GM18907 (cell line): ENCODE data around the gene C1QTNF8.

Experiments
- ATAC-seq: cut with Tn5 transposase; IDR thresholded peaks from one replicate; pipeline ENCODE4 v1.9.1; 2021; ENCODE audit warnings: mild to moderate bottlenecking, moderate library complexity; ENCODE audit not compliant: unreplicated experiment

The C1QTNF8 gene

DNA sequence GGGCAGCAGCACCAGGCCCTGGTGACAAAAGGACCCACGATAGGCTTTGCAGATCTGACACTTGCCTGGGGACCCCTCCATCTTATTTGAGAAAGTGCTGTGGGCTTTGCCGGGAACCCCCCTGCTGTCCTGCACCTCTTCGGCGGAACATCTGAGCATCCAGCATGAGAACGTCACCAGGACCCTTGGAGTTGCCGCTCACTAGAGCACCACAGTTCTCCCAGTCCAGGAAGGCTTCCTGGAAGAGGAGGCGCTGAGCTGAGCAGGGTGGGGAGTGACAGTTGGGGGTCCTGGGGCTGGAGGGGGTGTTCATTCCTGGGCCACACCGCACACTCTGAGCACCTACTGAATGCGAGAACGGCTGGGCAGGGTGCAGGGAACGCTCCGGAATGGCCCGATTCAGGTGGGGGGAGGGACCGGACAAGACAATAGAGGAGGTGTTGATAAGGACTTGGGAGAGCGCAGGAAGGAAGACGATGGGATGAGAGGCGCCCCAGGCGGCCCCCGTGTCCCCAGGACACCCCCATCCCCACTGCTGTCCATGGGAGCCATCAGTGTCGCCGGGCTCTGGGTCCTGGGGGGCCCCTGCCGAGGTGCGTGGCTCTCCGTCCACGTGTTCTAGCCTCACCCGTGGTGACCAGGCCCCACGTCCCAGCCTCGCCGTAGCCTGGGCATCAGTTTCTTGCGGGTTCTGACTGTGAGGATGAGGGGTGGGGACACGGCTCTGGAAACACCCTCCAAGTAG lies 32.1 kb upstream of the C1QTNF8 start:
- ATAC-seq = no peak

DNA sequence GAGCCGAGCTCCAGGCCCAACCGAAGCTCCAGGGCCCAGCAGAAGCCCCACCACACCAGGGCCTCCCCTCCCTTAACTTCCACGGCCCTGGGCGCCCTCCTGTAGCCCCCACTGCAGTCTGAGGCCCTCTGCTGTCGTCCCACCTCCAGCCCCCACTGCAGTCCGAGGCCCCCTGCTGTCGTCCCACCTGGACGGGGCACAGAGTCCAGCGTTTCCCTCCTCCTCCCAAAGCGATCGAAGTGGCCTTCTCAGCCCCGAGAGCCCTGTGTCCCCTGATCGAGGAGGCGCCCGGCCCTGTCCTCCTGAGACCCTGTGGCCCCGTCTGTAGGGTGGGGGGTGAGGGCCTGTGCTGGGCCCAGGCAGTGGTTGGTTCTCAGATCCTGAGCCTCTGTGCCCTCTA lies 31.1 kb upstream of the C1QTNF8 start:
- ATAC-seq = no peak

DNA sequence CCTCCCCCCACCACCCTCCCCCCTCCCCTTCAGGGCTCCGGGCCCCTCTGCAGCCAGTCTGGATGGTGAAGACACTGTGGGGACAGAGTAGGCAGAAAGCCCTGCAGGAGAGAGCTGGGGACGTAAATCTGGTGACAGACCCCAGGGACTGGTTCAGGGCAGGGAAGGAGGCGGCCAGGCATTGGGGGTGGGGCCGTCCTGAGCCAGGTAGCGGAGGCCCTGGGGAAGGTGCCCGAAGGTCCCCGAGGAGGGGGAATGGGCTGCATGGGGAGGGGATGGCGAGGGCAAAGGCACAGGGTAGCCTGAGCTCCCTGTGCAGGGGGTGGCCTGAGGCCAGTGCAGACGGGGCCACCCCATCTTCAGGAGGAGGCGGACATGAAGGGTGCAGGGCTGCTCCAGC lies 30.5 kb upstream of the C1QTNF8 start:
- ATAC-seq = no peak

DNA sequence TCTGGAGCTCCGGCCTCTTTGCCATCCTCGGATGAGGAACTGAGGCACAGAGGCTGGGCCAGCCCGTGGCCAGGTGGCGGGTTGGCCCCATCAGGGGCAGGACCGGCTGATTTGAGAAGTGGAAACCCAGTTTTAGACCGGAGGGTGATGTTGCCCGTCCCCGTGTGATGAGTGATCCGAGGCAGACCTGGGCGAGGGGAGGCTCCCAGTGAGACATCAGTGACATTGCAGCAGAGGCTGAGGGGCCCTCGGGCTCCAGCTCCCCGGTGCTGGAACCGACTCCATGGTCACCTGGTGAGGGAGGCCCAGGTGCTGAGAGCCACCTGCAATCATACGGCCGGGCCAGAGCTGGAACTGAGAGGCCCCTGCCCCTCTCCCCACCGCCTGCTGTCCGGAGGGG lies 30.0 kb upstream of the C1QTNF8 start:
- no peak for ATAC-seq

DNA sequence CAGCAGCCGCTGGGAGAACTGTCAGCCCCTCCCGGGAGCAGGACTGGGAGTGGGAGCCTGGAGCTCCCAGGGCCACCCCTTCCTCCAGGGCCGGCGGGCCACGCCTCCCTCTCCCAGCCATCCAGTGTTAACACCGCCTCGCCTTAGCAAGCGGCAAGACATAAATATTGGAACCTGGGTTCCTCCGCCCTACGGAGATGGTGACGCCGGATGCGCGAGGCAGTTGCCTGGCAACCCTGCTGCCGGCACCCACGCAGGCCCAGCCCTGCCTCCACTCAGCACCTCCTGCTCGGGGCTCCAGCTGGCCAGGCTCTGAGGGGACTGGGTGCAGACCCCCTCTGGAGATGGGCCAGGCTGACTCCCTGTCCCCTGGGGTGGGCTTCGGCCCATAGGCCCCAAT lies 29.4 kb upstream of the C1QTNF8 start:
- ATAC-seq = no peak

DNA sequence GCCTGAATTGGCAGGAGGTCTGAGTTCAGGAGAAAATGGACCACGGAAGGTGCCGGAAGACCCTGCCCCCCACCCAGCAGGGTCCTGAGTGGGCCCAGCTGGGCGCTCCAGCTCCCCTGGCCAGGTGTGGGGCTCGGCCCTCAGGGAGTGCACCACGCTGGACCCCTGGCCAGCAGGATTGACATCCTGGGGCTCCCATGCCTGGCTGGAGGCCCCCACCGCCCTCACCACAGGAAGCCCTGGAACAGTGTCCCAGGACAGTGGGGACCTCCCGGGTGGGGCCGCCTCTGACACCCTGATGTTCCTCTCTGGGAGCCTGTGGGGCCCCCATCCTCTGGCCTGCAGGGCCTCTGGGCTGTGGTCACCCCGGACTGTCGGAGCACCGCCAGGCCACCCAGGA lies 28.8 kb upstream of the C1QTNF8 start:
- no peak for ATAC-seq

DNA sequence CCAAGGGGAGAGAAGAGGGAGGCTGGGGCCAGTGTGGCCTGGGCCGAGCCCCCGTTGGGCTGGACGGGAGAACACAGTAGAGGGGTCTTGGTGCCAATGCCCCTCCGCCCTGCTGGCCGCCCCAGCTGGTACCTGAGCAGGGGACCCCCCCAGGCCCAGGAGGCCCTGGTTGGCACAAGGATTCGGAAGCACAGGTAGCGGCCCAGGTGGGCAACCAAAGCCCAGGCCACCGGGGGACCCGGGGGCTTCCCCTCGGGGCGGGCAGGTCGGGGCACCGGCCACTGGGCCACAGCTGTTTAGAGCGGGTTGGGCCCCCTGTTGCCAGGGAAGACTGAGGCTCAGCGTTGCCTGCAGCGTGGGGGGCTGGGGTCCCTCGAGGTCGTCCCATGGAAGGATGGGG lies 28.2 kb upstream of the C1QTNF8 start:
- ATAC-seq = no peak

DNA sequence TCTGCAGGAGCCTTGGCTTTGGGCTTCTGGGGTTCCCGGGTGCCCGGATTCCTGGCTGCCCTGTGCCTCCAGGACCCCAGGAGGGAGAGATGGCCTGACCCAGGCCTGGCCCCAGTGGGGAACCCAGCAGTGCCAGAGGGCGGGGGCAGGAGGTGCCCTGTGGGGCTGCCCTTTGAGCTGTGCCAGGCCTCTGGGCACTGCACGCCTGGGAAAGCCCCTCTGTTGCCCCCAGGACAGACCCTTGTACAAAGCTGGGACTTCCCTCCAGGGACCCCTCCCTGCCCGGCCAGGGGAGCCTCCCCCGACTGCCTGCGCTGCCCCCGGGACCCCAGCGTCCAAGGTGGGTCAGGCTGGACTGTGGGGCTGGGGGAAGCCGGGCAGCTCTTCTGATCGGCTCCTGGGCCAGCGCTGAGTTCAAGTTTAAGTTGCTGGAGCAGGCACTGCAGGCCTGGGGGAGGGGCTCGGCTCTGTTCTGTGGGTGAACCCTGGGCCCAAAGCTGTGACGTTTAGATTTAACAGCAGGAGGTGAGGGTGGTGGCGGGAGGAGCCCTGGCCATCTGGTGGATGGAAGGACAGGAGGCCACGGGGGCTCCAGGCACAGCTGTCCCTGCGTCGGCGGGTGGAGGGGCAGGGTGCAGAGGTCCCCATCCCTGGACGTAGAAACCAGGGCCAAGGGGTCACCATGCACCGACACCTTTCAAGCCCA lies 27.6 kb upstream of the C1QTNF8 start:
- no peak for ATAC-seq

DNA sequence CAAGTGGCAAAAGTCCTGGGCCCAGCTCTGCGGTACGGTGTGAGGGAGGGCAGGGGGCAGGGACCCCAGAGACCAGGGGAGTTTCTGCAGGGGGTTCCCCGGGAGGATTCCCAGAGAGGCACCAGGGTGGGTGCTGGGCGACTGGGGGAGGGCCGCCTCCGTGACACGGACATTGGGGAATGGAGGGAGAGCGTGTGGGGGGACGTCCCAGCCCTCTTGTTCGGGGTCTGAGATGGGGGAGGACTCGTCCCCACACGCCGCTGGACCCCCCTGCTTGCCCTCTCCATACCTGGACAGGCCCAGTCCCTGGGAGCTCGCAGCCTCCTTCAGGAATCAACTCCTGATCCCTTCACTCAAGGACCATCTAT lies 26.3 kb upstream of the C1QTNF8 start:
- no peak for ATAC-seq

DNA sequence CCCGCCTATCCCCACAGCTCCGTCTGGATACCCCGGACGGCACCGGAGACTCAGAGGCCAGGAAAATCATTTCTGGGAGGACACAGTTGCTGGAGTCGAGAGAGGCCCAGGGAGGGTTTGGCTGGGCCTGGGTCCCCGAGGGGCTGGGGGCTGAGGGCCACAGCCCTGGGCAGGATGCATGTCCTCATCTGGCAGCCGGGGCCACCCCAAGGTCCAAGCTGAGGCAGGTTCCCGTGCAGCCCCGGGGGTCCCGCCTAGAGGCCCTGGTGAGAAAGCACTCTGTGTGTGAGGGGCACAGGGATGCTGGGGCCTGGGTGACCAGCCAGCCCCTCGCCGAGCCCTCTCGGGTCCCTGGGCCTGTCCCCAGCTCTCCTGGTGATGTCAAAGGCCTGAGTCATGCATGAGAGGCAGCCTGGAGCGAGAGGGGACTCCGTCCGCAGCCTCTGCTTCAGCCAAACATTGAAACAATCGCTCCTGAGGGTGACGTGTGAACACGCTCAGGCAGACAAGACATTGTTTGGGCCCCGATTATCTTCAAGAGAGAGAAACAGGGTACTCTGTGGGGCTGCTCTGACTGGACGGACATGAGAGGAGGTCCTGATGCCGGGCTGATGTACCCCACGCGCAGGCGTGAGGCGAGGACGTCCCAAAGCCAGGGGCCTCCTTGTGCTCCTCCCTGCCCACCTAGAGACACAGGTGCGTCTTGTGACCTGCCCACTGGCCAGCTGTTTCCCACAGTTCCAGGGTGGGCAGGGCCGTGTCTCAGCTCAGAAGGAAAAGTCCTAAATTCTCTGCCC lies 25.8 kb upstream of the C1QTNF8 start:
- no peak for ATAC-seq

DNA sequence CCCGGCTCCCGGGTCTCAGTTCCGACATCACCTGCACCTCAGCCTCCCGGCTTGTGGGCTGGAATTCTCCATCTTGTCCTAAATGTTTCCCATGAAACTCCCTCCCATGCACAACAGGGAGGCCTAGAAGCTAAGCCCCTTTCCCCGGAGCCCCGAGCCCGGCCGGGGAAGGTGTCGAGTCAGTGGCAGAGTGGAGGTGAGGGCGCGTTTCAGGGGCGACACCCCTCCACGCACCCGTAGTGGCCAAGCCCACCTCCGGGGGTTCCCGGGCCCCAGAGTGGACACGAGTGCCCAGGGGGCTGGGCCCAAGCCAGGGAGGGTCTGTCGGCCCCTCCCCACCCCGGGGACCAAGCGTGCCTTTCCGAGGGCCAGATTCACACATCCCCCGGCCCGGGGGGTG lies 25.0 kb upstream of the C1QTNF8 start:
- no peak for ATAC-seq

DNA sequence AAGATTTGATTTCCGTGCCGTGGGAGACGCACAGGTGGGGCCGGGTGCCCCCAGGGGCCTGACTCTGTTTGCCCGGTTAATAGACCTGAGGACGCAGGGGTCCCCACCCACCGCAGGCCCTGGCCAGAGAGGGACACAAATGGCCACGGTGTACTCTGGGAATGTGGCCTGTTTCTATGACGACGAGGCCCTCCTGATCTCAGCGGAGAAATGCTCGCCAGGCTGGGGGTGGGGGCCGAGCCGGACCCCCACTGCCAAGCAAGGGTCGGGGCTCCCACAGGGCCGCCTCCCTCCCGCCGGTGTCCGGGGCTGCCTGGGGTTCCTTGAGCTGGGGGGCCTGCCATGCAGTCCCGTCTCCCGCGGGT lies 24.5 kb upstream of the C1QTNF8 start:
- no peak for ATAC-seq

DNA sequence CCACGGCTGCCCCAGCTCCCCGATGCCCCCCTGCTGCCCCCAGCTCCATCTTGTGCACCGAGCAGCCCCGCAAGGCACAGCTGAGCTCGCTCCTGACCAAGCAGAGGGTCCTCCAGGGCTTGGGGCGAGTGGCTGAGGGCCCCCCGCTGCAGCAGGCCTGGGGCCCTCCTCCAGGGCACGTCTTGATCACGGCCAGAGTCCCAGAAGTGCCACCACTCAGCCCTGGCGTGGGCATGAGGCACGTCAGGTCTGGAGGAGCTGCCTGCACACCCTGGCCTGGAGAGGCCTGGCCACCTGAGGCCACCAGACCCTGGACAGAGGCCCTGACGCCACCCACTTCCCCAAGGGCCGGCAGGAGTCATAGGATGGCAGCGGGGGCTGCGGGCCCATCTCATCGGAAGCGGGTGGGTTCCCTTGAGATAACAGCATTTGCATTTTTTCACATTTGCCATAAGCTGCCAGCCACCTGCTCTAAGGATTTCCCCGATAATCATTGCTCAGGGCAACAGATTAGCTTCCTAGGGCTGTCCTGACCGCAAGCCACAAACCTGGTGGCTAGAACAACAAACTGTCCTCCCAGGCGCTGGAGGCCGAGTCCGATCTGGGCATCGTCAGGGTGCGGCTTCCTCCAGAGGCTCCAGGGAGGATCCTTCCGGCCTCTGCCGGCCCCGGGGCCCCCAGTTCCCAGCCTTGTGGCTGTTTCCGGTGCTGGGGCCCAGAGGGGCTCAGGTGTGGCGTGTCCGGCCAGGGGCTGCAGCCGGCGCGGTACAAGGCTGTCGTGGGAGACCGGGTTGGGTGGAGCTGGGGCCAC lies 23.9 kb upstream of the C1QTNF8 start:
- no peak for ATAC-seq

DNA sequence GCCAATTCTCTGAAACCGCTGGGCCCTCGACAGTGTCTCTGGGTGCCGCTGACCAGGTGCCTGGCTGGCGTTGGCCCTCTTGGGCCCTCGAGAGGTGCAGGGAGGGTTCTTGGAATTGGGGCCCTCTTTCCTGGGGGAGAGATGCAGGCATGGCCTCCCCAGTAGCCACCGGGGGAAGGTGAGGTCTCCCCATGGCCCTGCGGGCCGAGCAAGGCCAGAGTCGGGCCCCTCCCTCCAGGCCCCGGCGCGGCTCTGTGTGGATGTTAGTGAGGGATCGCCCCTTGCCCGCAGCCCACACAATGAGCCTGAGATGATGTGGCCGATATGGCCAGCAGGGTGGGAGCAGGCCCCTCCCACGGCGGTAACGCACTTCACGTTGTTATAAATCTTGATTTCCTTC lies 23.1 kb upstream of the C1QTNF8 start:
- ATAC-seq = no peak

DNA sequence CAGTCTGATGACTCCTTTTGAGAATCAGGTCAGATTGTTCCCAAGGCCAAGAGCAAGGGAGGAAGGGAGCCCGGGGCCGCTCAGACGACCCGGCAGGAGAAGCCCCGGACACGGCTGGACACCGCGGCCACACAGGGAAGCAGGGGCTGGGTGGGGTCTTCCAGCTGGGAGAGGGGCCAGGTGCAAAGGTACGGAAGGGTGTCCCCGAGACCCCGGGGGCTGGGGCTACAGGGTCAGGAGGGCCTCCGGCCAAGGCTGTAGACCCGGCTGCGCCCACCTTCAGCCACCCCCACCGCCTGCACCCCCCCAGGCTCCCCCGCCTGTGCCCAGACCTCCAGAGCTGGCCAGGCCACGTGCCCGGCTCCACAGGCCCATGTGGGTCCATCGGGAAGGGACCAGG lies 21.9 kb upstream of the C1QTNF8 start:
- no peak for ATAC-seq

DNA sequence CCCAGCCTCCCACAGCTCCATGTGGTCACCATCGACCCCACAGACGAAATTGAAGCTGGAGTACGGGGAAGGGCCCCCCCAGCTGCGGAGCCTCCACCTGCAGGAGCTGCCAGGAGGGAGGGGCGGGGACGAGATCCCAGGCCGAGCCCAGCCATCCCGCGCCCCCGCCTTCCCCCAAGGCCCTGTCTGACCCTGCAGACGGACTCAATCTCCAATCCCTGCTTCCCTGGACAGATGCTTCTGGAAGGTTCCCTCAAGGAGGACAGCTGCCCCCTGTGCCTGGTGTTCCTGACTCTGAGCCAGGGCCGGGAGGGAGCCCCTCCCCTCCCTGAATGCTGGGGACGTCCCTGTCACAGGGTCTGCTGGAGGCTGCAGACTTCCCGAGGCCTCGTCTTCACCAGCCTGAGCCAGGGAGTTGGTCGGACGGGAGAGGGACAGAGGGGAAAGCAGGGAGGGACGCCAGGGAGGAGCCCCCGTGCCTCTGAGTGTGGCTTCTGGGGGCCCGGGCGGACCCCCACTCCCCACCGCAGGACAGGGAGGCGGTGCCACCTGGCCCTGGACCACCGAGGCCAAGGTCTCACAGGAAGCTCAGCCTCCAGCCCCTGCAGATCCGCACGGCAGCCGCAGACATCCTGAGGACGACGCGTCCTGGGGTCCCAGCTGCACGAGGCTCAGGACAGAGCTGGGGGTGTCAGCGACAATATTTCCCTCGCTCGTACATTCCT lies 21.3 kb upstream of the C1QTNF8 start:
- ATAC-seq = no peak

DNA sequence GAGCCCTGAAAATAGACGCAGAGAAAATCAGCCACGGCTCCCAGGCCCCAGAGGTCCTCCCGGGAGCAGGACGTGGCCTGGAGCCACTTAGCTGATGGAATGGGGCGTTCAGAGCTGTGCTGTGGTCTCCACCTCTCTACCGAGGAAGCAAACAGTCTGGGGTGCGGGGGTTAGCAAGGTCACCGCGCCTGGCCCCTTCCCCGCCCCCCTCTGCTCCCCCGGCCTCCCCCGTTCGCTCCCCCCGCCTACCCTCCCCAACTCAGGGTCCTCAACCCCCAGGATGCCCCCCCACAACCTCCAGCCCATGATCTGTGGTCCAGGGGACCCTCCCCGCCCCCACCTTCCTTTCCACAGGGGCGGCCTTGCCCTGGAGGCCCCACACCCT lies 20.6 kb upstream of the C1QTNF8 start:
- ATAC-seq = no peak

DNA sequence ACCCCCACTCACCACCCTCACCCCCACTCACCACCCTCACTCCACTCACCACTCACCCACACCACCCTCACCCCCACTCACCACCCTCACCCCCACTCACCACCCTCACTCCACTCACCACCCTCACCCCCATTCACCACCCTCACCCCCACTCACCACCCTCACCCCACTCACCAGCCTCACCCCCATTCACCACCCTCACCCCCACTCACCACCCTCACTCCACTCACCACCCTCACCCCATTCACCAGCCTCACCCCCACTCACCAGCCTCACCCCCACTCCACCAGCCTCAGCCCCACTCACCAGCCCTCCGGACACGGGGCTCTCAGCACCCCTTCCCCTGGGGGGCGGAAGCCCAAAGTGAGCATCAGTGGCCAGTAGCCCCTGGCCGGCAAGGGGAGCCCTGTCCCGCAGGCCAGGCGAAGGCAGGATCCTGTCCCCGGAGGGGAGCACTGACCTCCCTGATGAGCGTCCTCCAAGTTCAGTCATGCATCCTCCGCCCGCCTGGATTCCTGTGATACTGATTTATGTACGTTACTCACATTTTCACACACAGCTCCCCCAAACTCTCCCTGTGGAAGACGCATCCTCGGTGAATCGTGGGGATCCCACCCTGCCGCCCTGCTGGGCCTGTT lies 18.0 kb upstream of the C1QTNF8 start:
- no peak for ATAC-seq

DNA sequence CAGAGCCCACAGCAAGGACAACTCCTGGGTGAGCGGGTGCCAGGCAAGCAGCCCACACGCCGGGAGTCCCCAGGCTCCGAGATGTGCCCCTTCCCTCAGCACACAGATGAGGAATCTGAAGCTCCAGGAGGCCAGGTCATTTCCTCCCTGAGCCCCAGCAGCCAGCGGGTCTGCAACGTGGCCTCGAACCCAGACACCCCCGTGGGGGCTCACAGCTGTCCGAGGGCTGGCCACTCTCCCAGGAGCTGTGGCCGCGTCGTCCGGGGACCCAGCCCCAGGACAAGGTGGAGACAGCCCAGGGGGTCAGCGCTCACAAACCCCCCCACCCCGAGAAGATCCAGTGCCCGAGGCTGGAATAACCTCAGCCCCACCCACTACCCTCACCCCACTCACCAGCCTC lies 17.4 kb upstream of the C1QTNF8 start:
- ATAC-seq = no peak

DNA sequence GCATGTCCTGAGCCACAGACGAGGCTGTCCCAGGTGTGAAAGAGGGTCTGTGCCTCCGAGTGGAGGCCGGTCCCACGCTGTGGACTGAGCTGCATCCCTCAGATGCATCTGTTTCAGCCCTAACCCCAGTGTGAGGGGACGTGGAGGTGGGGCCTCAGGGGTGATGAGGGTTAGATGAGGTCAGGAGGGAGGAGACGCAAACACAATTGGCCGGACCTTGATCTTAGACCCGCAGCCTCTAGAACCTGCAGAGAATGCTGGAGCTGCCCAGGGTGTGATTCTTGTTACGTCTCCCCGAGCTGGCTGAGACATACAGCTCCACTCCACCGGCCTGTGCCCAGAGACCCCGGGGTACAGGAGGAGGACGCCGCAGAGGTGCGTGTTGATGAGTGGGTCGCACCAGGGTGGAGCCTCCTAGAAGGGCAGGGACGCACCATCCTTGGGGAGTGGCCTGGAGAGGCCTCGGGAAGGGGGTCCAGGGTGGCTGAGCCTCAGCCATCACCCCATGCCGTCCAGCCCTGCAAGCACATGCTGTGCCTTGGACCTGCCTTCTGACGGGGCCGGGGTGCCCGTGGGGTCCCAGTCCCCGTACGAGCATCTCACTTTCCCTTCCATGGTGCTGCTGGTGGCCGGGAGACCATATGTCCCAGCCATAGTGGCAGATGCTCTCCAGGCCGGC lies 16.6 kb upstream of the C1QTNF8 start:
- no peak for ATAC-seq
